RWPE2 (cell line): ENCODE results near the gene RNF212.
"Not testable (repeated sequence)": the region's sequence is repeated elsewhere in the genome, so short reads cannot be mapped to it uniquely, and the experiment has no call there.

Source experiments
- ATAC-seq: fragments of 200-7000 bp; cut with Tn5 transposase; 3 replicates; pipeline ENCODE4 v1.9.1; 2021; ENCODE audit warnings: low read depth
- DNase-seq: peaks from one replicate; pipeline ENCODE4 v3.0.0-alpha.2; 2020; ENCODE audit warnings: low spot score
- H3K27ac ChIP-seq: fragments of 450-650 bp; 2 replicates; pipeline ENCODE4 v1.5.1; 2017; ENCODE audit warnings: mild to moderate bottlenecking; ENCODE audit not compliant: poor library complexity, severe bottlenecking
- H3K27me3 ChIP-seq: fragments of 250-450 bp; sonication (Bioruptor Pico); 2 replicates; pipeline ENCODE4 v1.5.1; 2021; ENCODE audit warnings: mild to moderate bottlenecking, moderate library complexity; ENCODE audit not compliant: insufficient read depth, poor library complexity, severe bottlenecking
- H3K36me3 ChIP-seq: fragments of 250-450 bp; sonication (Bioruptor Pico); 2 replicates; pipeline ENCODE4 v1.5.1; 2020; ENCODE audit warnings: low read depth, mild to moderate bottlenecking, moderate library complexity
- H3K4me1 ChIP-seq: fragments of 250-450 bp; sonication (Bioruptor Pico); 2 replicates; pipeline ENCODE4 v1.5.1; 2021; ENCODE audit warnings: mild to moderate bottlenecking, moderate library complexity; ENCODE audit not compliant: insufficient read depth, poor library complexity, severe bottlenecking
- H3K4me3 ChIP-seq: fragments of 250-450 bp; sonication (Bioruptor Pico); 2 replicates; pipeline ENCODE4 v1.5.1; 2021; ENCODE audit warnings: mild to moderate bottlenecking, moderate library complexity; ENCODE audit not compliant: severe bottlenecking
- H3K9me3 ChIP-seq: fragments of 250-450 bp; sonication (Bioruptor Pico); 2 replicates; pipeline ENCODE4 v1.5.1; 2021; ENCODE audit warnings: mild to moderate bottlenecking, moderate library complexity; ENCODE audit not compliant: severe bottlenecking
- CTCF ChIP-seq: fragments of 450-650 bp; IDR thresholded peaks from one replicate; pipeline ENCODE4 v1.5.1; 2017; ENCODE audit warnings: mild to moderate bottlenecking, moderate library complexity; ENCODE audit not compliant: poor library complexity, severe bottlenecking

RNF212 gene

GRCh38 chr4:1047976-1048772 is 65.2 kb downstream of the RNF212 start:
- H3K27me3 ChIP-seq = peaks cover 28% of the 10 kb centered on the region
- peak; percentile 59 for DNase-seq
- no peak for ATAC-seq
- no peak overlapping the region for H3K4me3 ChIP-seq
- H3K27ac ChIP-seq = no peak overlapping the region
- H3K4me1 ChIP-seq = peaks cover 9% of the 10 kb centered on the region
- no peaks in the 10 kb centered on the region for H3K9me3 ChIP-seq
- no peaks in the 10 kb centered on the region for H3K36me3 ChIP-seq
- no peak for TF ChIP-seq CTCF

- Histone ChIP-seq H3K9me3 (no peaks in the 10 kb centered on the region), H3K4me3 (no peak overlapping the region), H3K36me3 (no peaks in the 10 kb centered on the region), H3K27me3 (peaks cover 19% of the 10 kb centered on the region), H3K4me1 (peaks cover 11% of the 10 kb centered on the region), H3K27ac (no peak overlapping the region)
- DNase-seq (peak; percentile 68), ATAC-seq (no peak)
- no peak for TF ChIP-seq CTCF
Observed at GRCh38 chr4:1047106-1047975, 66.0 kb downstream of the RNF212 start.

- not testable (repeated sequence) for H3K27ac ChIP-seq, H3K36me3 ChIP-seq, H3K4me3 ChIP-seq, H3K9me3 ChIP-seq
- Histone ChIP-seq H3K27me3 (peaks cover 13% of the 10 kb centered on the region), H3K4me1 (peaks cover 16% of the 10 kb centered on the region)
- DNase-seq = peak; percentile 83
- peak; percentile 37 for ATAC-seq
Observed at GRCh38 chr4:1046581-1047011, 66.8 kb downstream of the RNF212 start.

- no peak for TF ChIP-seq CTCF
- ATAC-seq = no peak
Observed at GRCh38 chr4:1045595-1046201, 67.7 kb downstream of the RNF212 start.

GRCh38 chr4:1045193-1045594 is 68.2 kb downstream of the RNF212 start:
- no peak overlapping the region for H3K4me3 ChIP-seq
- no peak for TF ChIP-seq CTCF
- DNase-seq = peak; percentile 57

More at GRCh38 chr4:1045595-1046201, 67.7 kb downstream of the RNF212 start:
- peaks cover 19% of the 10 kb centered on the region for H3K4me1 ChIP-seq
- H3K36me3 ChIP-seq = no peaks in the 10 kb centered on the region
- no peaks in the 10 kb centered on the region for H3K9me3 ChIP-seq
- no peak for DNase-seq
- H3K4me3 ChIP-seq = no peak overlapping the region
- H3K27ac ChIP-seq = no peak overlapping the region
- H3K27me3 ChIP-seq = peaks cover 13% of the 10 kb centered on the region

More at GRCh38 chr4:1045193-1045594, 68.2 kb downstream of the RNF212 start:
- H3K4me1 ChIP-seq = peaks cover 21% of the 10 kb centered on the region
- H3K36me3 ChIP-seq = no peaks in the 10 kb centered on the region
- H3K9me3 ChIP-seq = no peaks in the 10 kb centered on the region
- ATAC-seq = no peak
- no peak overlapping the region for H3K27ac ChIP-seq
- peaks cover 13% of the 10 kb centered on the region for H3K27me3 ChIP-seq
